Activated naive CD4-positive, alpha-beta T cell treated with anti-CD3 and anti-CD28 coated beads, Interleukin-2, amount 50 U/mL, for 16 hours (primary cell): ENCODE data around the gene GP2.

Experiments
- DNase-seq: peaks from one replicate; pipeline ENCODE4 v3.0.0-alpha.2; 2020

The GP2 gene

DNA sequence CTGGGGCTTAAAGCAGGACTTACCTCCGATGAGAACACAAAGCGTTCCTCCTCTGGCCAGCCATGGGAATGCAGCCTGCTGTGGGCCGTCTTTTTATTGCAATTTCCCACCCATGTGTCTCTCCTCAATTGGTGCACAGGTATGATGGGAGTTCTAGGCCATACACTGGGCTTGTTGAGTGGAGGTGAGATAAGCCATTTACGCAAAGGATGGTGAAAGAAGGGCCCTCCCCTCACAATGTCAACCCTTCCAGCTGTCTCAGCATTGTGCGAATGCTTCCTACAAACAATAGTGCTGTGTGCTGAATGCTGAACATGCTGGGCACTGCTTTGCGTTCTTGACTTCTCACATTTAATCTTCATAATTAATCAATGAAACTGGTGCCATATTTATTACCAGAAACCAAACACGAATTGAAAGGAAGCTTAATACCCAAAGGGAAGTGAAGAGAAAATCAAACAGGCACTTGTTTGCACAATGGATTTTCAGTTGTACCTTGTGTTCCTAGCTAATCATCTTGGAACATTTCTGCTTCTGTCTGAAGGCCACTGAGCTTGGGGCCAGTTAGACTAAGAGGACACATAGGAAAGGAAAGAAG lies at the start of gene GP2:
Gene GP2, minus strand, starts transcription at position 70 of the 598 bp plus-strand sequence. CDS start 1,082 bp downstream, outside the sequence.
- DNase-seq, result no peak

DNA sequence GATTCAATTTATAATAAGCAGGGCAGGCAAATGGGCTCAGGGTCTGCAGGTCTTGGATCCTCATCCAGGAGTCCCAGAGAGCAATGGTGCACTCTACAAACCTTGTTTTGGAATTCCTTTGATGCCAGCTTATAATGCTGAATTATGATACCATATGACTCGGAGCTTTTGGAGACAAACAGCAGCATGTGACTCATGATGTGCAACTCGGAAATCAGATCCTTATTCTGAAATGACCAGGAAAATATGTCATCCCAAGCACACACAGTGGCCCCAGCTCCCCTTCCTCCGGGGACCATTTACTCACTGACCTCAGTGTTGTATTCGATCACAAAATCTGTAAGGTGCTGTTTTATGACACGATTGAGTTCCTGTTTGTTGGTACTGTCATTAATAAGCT lies 45.4 kb upstream of the GP2 start:
- no peak for DNase-seq

DNA sequence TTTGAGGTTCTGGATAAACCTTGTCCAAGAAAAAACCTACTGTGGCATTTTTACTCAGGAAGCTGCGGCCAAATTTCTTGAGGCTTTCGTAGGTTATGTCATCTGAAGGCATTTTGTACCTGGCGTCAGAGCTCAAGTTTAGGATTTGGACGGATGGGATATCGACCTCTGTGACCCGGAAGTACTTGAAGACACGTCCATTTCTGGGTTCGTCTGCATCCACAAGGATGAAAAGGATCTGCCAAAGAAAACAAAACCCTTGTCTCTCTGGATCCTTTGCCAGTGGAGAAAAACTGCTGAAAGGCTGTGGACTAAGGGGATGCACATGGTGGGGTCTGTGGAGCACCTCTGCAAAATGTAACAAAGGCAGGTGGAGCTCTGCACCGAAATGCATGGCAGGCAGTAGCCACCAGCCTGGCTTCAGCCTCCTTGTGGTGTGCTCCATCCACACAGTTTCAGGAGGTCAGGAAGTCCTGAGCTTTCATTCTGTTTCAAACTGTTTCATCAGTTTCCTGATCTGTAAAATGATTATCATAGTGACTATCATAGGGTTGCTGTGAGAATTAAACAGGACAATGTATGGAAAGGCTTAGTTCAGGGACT lies 42.2 kb upstream of the GP2 start:
- no peak for DNase-seq

DNA sequence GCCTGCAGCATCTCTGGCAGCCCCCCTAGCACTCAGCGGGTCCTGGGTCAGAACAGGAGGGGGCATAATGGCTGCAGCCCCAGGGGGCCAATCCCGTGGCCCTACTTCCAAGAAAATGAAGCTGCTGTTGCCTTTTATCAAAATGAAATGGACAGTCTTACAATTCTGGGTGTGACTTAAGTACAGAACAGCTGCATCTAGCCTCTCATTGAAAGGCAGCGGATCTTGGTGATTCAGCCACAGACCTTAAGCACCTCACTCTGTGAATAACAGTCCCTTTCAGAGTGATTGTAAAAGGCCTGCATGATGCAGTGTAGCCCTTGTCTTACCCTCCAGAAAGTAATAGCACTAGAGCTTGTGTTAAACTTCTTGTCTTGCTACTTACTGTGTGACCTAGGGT lies 36.7 kb upstream of the GP2 start:
- DNase-seq, result no peak

DNA sequence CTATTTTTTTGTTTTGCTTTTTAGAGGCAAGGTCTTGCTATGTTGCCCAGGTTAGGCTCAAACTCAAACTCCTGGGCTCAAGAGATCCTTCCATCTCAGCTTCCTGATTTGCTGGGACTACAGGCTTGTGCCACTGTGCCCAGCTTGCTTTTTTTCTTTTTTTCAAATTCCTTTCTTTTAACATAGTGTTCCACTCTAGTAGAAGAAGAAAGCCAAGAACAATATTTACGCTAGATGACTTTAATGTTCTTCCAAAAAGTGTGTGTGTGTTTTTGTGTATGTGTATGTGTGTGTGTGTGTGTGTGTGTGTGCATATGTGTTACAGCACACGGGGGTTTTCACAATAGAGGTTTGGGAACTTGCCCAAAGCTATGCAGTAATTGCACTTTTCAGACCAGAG lies 35.9 kb upstream of the GP2 start:
- DNase-seq, result no peak

DNA sequence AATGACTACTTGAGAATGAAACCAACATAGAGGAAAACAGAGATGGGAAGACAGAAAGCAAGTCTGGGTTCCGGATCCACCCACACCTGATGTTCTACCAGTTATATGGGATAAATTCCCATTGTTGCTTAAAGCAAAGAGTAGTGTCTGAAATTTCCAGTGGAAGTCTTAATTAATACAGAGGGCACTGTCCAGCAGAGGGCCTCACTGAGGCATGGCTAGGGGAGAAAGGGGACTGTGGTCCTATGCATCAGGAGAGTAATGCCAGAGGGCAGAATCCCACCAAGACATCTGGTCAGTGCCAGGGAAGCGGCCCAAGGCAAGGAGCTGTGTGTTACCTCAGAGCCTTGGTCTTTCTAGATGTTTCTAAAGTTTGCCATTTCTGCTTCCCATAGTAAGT lies 32.7 kb upstream of the GP2 start:
- no peak for DNase-seq

DNA sequence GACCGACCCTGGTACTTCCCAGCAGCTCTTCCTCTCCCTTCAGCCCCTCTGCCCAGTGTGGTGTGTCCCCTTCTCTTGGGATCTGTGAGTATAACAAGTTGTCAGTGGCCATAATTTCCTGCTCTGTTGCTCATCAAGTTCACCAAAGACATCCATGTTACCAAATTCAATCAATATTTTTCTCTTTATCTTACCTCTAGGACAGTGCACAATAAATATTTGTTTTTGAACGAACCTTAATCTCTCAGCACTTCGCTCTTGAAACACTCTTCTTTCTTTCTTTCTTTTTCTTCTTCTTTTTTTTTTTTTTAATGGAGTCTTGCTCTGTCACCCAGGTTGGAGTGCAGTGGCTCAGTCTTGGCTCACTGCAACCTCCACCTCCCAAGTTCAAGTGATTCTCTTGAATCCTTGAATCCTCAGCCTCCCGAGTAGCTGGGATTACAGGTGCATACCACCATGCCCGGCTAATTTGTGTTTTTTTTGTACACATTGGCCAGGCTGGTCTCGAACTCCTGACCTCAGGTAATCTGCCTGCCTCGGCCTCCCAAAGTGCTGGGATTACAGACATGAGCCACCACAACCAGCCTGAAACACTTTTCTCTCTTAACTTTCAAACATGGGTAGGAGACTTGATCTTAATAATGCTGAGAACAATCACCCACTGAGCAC lies 27.9 kb upstream of the GP2 start:
- no peak for DNase-seq

DNA sequence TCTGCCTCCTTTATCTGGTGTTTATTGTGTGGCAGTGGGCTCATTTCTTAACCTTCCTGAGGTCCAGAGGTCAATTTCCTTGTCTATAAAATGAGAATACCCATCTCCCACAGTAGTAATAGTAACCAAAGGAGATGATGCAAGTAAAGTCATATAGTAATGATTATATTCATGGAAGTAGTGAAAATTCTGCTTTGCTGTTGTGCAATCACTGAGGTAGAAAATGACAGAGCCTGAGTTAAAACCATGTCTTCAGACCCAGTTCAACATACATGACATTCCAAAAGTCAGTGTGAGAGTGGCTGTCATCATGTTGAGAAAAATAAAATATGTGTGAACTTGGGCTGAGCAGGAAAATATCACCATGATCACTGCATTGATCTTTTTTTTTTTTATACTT lies 26.1 kb upstream of the GP2 start:
- no peak for DNase-seq

DNA sequence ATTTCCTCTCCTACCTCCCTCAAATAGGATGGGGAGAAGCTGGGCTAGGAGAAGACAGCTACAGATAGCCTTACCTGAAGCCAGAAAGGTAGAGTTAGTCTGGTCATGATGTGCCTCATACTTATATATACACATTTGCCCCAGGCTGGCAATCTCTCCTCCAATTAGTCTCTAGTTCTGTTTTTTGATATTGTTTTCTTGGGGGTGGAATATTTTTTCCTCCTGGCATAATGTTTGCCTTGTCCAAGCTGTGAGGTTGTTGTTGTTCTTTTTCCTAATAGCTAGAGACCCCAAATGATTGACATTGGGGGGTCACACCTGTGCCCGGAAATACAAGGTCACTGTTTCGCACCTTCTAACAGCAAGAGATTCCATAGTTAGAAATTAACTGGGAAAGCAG lies 25.3 kb upstream of the GP2 start, which contains the start of gene UMOD:
Gene UMOD, minus strand, starts transcription at position 101 of the 400 bp plus-strand sequence. CDS start 1,978 bp downstream, outside the sequence.
- no peak for DNase-seq

DNA sequence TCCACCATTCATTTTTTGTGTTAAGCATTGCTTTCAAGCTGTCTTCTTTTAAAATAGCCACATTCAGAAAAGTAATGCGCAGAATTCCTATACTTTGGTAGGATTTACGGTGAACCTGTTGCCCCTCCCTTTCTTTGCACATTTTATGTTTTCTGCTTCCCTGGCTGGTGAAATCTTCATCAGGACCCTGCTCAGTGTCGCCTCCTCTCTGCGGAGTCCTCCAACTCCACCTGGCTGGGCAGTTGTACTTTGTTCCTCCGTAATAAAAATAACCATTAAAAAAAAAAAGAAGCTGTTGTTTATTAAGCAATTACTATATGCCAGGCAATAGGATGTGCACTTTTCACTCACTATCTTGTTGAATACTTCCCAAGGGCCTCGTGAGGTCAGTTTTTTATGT lies 22.3 kb upstream of the GP2 start:
- DNase-seq, result no peak

DNA sequence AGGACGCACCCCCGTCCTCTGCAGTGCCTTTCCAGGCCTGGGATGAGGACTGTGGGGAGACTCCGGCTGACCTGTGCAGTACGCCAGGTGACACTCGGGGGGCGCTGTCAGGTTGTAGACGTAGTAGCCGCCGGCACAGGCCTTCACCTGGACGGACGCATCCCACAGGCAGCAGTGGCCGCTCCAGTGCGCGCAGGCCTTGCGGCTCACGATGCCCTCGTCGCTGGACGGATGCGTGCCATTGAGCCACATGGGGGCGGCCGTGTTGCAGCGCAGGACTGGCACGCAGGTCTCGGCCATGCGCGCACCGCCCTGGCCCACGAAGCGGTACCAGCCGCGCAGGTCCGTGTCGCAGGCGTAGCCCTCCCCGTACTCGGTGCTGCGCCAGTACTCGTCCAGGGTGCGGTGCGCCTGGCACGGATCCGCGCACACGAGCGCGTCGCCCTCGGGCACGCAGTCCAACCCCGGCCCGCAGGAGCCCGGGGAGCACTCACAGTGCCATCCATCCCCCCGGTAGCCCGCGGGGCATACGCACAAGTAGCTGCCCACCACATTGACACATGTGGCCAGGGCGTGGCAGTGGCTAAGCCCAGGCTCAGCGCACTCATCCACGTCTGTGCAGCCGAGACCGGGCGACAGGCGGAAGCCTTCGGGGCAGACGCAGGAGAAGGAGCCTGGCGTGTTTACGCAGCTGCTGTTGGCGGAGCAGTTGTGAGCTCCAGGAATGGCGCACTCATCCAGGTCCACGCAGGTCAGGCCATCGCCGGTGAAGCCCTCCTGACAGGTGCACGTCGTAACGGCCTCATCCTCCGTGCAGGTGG lies 21.3 kb upstream of the GP2 start:
- DNase-seq, result no peak

DNA sequence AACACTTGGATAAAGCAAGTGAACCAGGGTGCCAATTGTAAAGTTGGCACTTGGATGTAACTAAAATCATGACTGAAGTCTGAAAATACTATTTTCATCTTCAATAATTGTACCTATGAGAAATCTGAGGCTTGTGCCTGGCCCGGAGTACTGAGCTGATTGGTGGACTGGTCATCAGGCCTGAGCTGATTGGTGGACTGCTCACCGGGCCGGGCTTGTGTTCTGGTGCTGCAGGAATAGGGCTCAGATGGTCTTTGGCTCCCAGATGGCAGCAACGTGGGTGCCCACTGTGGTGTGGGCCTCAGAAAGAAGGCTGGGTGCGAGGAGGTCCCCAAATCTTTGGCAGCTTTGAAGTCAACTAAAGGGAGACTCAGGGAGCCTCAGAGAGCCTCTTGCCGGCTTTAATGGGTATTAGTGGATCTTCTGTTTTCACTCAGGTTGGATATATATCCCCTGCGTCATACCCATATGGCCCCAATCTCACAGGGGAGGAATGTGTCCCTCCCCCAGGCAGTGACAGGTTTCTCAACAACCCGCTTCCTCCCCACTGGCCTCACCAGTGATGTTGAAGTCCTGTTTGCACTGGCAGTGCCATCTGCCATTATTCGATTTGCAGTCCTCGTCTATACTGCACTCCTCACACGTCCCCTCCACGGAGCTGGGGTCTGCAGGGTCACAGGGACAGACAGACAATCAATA lies 20.5 kb upstream of the GP2 start:
- no peak for DNase-seq

DNA sequence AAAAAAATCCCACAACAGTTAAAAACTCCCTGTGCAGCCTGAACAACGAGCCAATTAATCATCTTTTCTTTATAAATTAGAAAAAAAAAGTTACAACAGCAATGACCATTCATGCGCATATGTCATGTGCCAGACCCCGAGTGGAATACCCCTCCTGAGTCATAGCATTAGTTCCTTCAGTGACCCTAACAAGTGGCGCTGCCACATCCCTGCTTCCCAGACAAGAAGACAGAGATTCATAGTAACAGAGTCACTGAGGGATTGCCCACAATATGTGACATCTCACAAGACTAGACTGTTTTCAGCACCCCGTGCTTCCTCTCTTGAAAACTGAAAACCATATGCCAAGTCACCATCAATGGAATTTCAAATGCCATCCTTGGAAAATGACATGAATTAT lies 17.3 kb upstream of the GP2 start:
- no peak for DNase-seq

DNA sequence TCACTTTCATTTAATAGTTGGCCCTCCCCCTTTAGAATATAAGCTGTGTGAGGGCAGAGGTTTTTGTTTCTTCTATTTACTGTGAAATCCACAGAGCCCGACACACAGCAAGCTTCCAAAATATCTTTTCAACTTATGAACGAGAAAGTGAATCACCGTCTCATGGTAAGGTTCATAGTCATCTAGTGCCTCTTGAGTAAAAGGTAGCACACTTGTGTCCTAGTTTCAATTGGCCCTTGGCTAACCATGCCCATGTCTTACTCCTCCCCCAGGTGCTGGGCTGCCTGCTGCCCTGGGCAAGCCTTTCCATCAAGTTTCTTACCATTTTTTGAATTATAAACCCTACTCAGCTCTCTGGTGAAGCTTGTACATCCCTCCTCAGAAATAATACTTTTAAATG lies 12.4 kb upstream of the GP2 start:
- DNase-seq, result no peak

DNA sequence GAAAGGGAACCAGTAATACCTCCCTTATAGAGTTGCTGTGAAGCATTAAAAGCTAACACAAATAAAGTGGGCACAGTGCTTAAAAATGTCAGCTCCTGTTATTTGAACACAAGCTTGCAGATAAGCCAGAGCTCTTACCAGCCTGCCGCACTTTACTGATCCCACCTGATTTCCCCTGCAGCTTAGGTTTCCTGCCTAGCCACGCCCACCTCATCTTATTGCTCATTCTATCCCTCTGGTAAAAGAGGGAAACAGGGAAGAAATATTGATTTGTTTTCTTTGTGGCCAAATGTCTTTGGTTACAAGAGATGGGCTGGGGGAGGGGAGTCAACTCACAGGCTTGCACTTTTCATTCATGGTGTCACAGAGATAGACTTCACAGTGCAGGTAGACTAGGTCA lies 9.6 kb upstream of the GP2 start:
- DNase-seq, result no peak

DNA sequence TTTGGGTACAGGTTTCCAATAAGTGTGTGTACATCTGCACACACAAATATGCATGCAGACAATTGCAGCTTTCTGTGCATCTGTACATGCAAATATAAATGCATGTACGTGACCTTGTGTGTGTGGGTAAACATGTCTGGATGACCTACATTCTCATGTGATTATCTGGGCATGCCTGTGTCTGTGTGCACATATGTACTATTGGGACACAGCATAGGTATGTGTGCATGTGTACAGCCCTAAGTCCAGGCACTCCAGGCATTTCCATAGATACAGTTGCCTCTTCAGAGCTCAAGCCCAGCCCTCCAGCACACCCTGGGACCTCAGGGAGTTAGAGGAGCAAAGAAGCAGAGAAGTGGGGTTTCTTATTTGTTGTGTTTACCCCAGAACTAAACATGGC lies 7.1 kb upstream of the GP2 start:
- DNase-seq, result no peak

DNA sequence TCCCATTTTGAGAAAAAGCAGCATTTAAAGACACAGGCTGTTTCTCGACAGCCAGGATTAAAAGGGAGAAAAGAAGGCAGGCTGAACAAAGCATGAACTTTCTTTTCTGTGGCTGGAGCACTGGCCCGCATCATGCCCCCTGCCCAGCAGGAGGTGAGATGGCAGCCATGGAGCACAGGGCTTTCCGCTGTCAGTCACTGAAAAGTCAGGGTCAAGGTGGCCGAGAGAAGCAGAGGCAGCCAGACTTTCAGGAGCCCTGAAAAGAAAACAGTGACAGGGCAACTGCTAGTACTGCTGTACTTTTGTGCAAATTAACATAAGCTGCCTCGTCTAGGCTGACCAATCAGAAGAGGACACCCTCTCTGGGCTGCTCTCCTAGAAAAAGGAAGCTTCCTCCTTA lies 5.8 kb upstream of the GP2 start:
- no peak for DNase-seq

DNA sequence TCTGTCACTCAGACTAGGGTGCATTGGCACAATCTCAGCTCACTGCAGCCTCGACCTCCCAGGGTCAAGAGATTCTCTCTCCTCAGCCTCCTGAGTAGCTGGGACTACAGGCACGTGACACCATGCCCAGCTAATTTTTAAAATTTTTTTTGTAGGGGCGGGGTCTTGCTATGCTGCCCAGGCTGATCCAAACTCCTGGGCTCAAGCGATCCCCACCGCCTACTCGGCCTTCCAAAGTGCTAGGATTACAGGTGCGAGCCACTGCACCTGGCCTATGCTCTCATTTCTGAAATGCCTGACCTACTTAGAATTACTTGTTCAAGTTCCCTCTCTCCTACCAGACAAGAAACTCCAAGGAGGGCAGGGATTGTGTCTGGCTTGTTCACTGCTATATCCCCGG lies 5.1 kb upstream of the GP2 start:
- no peak for DNase-seq

DNA sequence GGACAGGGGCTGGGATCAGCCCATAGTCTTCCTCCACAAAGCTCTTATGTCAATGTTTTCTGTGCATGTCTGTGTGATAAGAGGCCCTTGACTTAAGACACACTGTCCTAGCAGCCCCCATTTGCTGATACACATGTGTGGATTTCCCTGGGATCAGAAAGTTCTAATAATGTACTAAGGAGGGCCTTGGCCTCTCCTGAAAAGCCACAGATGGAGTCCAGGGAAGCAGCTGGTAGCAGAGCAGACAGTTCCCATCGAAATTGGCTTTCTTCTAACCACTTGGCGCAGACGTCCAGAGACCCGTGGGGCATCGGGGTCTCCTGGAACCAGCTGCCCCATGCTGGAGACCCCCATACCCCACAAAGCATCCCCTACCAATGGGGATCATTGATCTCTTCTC lies 4.3 kb upstream of the GP2 start:
- no peak for DNase-seq

DNA sequence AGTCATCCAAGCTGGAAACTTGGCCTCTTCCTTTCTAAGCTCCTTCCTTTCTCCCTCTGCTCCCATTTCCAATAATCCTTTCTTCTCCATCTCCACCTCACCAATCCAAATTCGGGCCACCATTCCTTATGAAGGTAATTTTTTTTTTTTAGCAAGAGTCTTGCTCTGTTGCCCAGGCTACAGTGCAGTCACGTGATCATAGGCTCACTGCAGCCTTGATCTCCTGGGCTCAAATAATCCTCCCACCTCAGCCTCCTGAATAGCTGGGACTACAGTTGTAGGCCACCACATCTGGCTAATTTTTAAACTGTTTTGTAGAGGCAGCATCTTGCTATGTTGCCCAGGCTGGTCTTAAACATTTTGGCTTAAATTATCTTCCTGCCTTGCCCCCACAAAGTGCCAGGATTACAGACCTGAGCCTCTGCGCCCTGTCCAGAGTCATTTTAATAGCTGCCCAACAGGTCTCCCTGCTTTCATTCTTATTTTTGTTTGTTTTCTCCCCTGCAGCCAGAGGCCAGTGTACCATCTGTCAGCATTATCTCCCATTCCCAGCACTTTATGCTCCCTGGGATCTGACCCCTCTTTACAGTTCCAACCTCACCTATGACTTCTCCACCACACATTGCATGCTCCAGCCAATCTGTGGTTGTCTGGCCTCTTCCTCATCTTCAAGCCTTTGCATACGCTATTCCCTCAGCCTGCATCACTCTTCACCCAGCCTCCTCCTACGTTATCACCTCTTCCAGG lies 2.3 kb upstream of the GP2 start:
- DNase-seq, result no peak

DNA sequence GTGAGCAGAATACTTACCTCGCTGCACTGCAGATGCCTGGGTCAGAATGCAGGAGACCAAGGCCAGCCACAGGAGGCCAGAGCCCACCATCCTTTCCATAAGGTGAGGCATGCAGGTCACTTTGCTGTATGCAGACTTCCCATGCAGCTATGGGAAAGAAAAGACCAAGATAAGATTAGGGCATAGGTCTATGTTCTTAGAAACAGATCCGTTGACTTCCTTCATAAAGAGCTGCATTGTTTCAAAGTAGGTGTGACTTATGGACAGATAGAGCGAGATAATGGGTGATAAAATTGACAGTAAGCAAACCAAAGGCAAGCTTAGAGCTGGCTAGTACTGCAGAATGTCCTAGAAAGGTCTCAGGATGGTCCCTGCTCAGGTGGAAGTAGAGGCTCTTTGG lies 992 bp downstream of the GP2 start:
- DNase-seq, result no peak

DNA sequence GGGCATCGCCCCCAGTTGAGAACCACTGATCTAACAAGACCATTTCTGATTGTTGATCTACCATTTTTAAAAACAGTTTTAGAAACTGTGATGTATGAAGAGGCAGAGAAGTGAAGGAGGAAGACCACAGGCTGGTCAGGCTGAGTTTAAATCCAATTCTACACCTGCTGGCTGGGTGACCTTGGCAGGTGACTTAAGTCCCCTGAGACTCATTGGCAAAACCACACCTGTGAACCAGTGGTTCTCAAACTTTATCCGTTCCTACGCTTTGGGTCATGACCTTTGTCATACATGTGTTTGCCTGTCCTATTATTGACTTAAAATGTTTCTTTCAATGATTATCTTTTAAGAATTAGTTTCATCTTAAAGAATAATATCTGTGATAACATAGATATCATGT lies 2.3 kb downstream of the GP2 start:
- DNase-seq, result no peak
